ENCODE measurements around the gene PMVK. TPM values are rescaled to one million over a fixed set of nuclear protein-coding genes. Genes with fewer than 3 reads are reported as not detected.
A peak's percentile ranks its signal among the peaks of the same experiment; 100 is the strongest.

PMVK gene
- polyA plus RNA-seq, 1 donor from 2014 or later, result 21.1 TPM

DNA sequence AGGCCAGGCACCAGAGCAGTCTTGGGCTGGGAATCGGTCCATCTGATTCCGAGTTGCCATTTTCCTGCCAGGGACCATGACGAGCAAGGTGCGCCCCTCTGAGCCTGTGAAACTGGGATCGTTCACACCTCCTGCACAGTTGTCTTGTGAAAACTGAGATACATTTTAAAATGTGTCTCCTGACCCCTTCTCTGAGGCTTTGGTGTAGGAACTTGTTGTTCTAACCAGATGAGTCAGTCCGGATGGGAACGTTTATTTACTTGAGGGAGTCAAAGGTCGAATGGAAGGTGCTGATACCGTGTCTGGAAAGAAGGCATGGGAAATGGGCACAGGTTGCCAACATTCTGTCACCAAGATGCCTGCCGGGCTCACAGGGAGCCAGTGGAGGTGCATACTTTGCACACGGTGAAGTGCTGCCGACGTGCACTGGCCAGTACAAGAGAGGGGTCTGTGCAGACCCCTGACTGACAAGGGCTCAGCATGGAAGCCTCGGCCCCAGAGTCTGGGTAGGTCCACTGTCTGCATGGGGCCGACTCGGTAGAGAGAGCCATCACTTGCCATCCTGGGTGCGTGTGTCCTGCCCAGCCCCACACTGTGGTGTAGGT, 59.0 kb downstream of the PMVK start:
- Histone ChIP-seq H3K79me2 (replicated peaks; ENCODE audit: insufficient read depth, low read length) (no peaks in the 10 kb centered on the region), H4K20me1 (ENCODE audit: insufficient read depth) (no peaks in the 10 kb centered on the region), H3K4me3 (ENCODE audit: low read length) (no peak overlapping the region), H3K9me3 (ENCODE audit: low read length) (no peaks in the 10 kb centered on the region), H3F3A (ENCODE audit: insufficient read depth, low read length, poor library complexity, severe bottlenecking) (no peaks in the 10 kb centered on the region), H3K9ac (ENCODE audit: low read length) (peak overlapping the region; percentile 5), H2AFZ (ENCODE audit: low read depth, low read length) (no peak overlapping the region), H3K27me3 (ENCODE audit: insufficient read depth, low read depth, low read length) (no peaks in the 10 kb centered on the region), H3K9me2 (ENCODE audit: insufficient read depth, low read length) (no peaks in the 10 kb centered on the region), H3K27ac (ENCODE audit: low read length) (no peak overlapping the region), H3K36me3 (ENCODE audit: insufficient read depth, low read length) (no peaks in the 10 kb centered on the region), H3K4me2 (ENCODE audit: low read length) (no peak overlapping the region)
- TF ChIP-seq SMC3 (conservative IDR thresholded peaks at IDR 0.05; ENCODE audit: poor library complexity) (no peak), TAF1 (IDR thresholded peaks at IDR 0.05; ENCODE audit: low read depth) (no peak), POLR2AphosphoS5 (IDR thresholded peaks at IDR 0.05) (no peak), EP300 (conservative IDR thresholded peaks at IDR 0.05; ENCODE audit: poor library complexity, severe bottlenecking) (no peak), EZH2 (IDR thresholded peaks at IDR 0.05; ENCODE audit: borderline replicate concordance, insufficient read depth, low read length, poor library complexity, severe bottlenecking) (no peak), RAD21 (conservative IDR thresholded peaks at IDR 0.05) (no peak)
- TF ChIP-seq, protein P1, sequence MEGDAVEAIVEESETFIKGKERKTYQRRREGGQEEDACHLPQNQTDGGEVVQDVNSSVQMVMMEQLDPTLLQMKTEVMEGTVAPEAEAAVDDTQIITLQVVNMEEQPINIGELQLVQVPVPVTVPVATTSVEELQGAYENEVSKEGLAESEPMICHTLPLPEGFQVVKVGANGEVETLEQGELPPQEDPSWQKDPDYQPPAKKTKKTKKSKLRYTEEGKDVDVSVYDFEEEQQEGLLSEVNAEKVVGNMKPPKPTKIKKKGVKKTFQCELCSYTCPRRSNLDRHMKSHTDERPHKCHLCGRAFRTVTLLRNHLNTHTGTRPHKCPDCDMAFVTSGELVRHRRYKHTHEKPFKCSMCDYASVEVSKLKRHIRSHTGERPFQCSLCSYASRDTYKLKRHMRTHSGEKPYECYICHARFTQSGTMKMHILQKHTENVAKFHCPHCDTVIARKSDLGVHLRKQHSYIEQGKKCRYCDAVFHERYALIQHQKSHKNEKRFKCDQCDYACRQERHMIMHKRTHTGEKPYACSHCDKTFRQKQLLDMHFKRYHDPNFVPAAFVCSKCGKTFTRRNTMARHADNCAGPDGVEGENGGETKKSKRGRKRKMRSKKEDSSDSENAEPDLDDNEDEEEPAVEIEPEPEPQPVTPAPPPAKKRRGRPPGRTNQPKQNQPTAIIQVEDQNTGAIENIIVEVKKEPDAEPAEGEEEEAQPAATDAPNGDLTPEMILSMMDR (IDR thresholded peaks at IDR 0.05; ENCODE audit: poor library complexity, severe bottlenecking), result no peak
- TF ChIP-seq, protein P2, sequence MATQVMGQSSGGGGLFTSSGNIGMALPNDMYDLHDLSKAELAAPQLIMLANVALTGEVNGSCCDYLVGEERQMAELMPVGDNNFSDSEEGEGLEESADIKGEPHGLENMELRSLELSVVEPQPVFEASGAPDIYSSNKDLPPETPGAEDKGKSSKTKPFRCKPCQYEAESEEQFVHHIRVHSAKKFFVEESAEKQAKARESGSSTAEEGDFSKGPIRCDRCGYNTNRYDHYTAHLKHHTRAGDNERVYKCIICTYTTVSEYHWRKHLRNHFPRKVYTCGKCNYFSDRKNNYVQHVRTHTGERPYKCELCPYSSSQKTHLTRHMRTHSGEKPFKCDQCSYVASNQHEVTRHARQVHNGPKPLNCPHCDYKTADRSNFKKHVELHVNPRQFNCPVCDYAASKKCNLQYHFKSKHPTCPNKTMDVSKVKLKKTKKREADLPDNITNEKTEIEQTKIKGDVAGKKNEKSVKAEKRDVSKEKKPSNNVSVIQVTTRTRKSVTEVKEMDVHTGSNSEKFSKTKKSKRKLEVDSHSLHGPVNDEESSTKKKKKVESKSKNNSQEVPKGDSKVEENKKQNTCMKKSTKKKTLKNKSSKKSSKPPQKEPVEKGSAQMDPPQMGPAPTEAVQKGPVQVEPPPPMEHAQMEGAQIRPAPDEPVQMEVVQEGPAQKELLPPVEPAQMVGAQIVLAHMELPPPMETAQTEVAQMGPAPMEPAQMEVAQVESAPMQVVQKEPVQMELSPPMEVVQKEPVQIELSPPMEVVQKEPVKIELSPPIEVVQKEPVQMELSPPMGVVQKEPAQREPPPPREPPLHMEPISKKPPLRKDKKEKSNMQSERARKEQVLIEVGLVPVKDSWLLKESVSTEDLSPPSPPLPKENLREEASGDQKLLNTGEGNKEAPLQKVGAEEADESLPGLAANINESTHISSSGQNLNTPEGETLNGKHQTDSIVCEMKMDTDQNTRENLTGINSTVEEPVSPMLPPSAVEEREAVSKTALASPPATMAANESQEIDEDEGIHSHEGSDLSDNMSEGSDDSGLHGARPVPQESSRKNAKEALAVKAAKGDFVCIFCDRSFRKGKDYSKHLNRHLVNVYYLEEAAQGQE (IDR thresholded peaks at IDR 0.05; ENCODE audit: borderline replicate concordance), result no peak

DNA sequence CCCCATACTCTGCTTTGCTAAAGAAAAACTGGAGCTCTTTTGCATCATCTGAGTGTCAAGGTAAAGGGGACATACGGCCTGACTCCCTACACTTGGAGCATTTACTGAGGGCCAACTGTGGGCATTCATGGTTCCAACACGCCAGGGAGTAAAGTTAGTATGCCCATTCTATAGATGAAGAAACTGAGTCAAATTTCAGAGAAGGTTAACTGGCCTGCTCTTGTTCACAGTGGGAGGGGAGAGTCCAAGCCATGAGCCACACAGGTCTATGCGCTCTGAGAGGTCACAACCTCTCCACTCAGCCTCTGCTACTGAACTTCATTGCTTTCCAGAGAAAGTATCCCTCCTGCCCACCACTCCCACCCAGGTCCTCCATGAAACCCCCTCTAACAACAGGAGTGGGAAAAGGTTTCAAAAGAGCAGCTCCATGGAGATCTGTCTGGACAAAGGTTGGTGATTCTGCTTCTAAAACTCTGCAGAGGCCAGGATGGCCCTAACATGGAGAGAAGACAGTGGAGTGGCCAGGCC, 59.6 kb downstream of the PMVK start:
- Histone ChIP-seq H3K4me3 (ENCODE audit: low read length) (no peak overlapping the region), H4K20me1 (ENCODE audit: insufficient read depth) (no peaks in the 10 kb centered on the region), H3K27ac (ENCODE audit: low read length) (no peak overlapping the region), H3K27me3 (ENCODE audit: insufficient read depth, low read depth, low read length) (no peaks in the 10 kb centered on the region), H3K4me2 (ENCODE audit: low read length) (no peak overlapping the region), H3K9ac (ENCODE audit: low read length) (no peak overlapping the region), H3K9me3 (ENCODE audit: low read length) (no peaks in the 10 kb centered on the region), H3K79me2 (replicated peaks; ENCODE audit: insufficient read depth, low read length) (no peaks in the 10 kb centered on the region), H3K36me3 (ENCODE audit: insufficient read depth, low read length) (no peaks in the 10 kb centered on the region), H2AFZ (ENCODE audit: low read depth, low read length) (no peak overlapping the region), H3F3A (ENCODE audit: insufficient read depth, low read length, poor library complexity, severe bottlenecking) (no peaks in the 10 kb centered on the region), H3K9me2 (ENCODE audit: insufficient read depth, low read length) (no peaks in the 10 kb centered on the region)
- no peak for TF ChIP-seq RAD21 (conservative IDR thresholded peaks at IDR 0.05)

Small RNA genes lying within 50 kb of the gene (small RNA-seq; reads per million reads assigned to genes)
- gene MIR4258 (0 reads per million in 3 experiments), gene RF00017 (0 reads per million in 3 experiments)

Other genes starting within 250 kb of the PMVK start
- gene KCNN3, start 66.4 kb downstream of the PMVK start, polyA plus RNA-seq, result 2.2 and 2.4 TPM in 2 replicates
- gene PBXIP1, start 19.4 kb upstream of the PMVK start, polyA plus RNA-seq, result 5.4 and 6.5 TPM in 2 replicates
- gene PYGO2, start 25.1 kb upstream of the PMVK start, polyA plus RNA-seq, result 13.4 and 16.6 TPM in 2 replicates
- 4.7 and 9.5 TPM in 2 replicates for gene SHC1, start 34.0 kb upstream of the PMVK start, polyA plus RNA-seq
- gene CKS1B, start 38.0 kb upstream of the PMVK start, polyA plus RNA-seq, result 22.4 and 29.0 TPM in 2 replicates
- gene FLAD1, start 46.6 kb upstream of the PMVK start, polyA plus RNA-seq, result 68.6 and 79.5 TPM in 2 replicates
- gene LENEP, start 56.9 kb upstream of the PMVK start, polyA plus RNA-seq, result 3.9 TPM in 1 of 2 replicates, not detected in the other
- 0.38 and 0.54 TPM in 2 replicates for gene ZBTB7B, start 66.1 kb upstream of the PMVK start, polyA plus RNA-seq
- gene DCST2, start 97.1 kb upstream of the PMVK start, polyA plus RNA-seq, result 0.76 and 1.8 TPM in 2 replicates
- gene DCST1, start 97.1 kb upstream of the PMVK start, polyA plus RNA-seq, result not detected in 2 replicates
- 24.8 and 27.6 TPM in 2 replicates for gene ADAM15, start 114.6 kb upstream of the PMVK start, polyA plus RNA-seq
- gene EFNA4, start 127.0 kb upstream of the PMVK start, polyA plus RNA-seq, result 0.64 and 1.2 TPM in 2 replicates
- 12.2 and 16.9 TPM in 2 replicates for gene EFNA3, start 142.1 kb upstream of the PMVK start, polyA plus RNA-seq
- 0.50 TPM in 1 of 2 replicates, not detected in the other for gene EFNA1, start 191.2 kb upstream of the PMVK start, polyA plus RNA-seq
- gene SLC50A1, start 199.1 kb upstream of the PMVK start, polyA plus RNA-seq, result 12.6 and 15.9 TPM in 2 replicates
- gene DPM3, start 203.8 kb upstream of the PMVK start, polyA plus RNA-seq, result 150 TPM in 2 replicates
- 175 and 187 TPM in 2 replicates for gene KRTCAP2, start 236.6 kb upstream of the PMVK start, polyA plus RNA-seq
- 31.5 and 49.0 TPM in 2 replicates for gene TRIM46, start 237.1 kb upstream of the PMVK start, polyA plus RNA-seq